Activated B cell treated with CpG ODN at 0.5 μM for 24 hours (primary cell): ENCODE data around the gene PPAN. TPM values are rescaled to one million over a fixed set of nuclear protein-coding genes. Genes with fewer than 3 reads are reported as not detected.
A peak's percentile ranks its signal among the peaks of the same experiment; 100 is the strongest.

Experiments
- ATAC-seq: fragments of 200-7000 bp; cut with Tn5 transposase; one replicate; pipeline ENCODE4 v1.10.0; 2021; ENCODE audit warnings: low read depth, mild to moderate bottlenecking, moderate library complexity
- CTCF ChIA-PET: fragments of 350-600 bp; sonication (Branson Sonifier 250); formaldehyde crosslinking; loops from one replicate; lab custom pipeline; 2021; ENCODE audit warnings: antibody characterized with exemption; lab: Charles Lee
- POLR2A ChIA-PET: fragments of 350-600 bp; sonication (Branson Sonifier 250); formaldehyde crosslinking; loops from one replicate; lab custom pipeline; 2021; ENCODE audit warnings: antibody characterized with exemption; lab: Charles Lee
- DNase-seq: peaks from one replicate; pipeline ENCODE4 v3.0.0; 2022
- H3K27ac Mint-ChIP-seq: one replicate; pipeline ENCODE4 v1.8.0; 2020; ENCODE audit warnings: mixed read lengths
- H3K27me3 Mint-ChIP-seq: one replicate; pipeline ENCODE4 v1.8.0; 2021; ENCODE audit warnings: mixed read lengths
- H3K36me3 Mint-ChIP-seq: one replicate; pipeline ENCODE4 v1.8.0; 2021; ENCODE audit warnings: low read depth, mixed read lengths
- H3K4me1 Mint-ChIP-seq: one replicate; pipeline ENCODE4 v1.8.0; 2021; ENCODE audit warnings: mixed read lengths
- H3K4me3 Mint-ChIP-seq: one replicate; pipeline ENCODE4 v1.8.0; 2020; ENCODE audit warnings: mild to moderate bottlenecking, mixed read lengths
- H3K9me3 Mint-ChIP-seq: one replicate; pipeline ENCODE4 v1.8.0; 2020; ENCODE audit warnings: mixed read lengths
- CTCF ChIP-seq: fragments of 200-600 bp; IDR thresholded peaks from one replicate; pipeline ENCODE4 v1.8.0; 2022; ENCODE audit warnings: antibody characterized with exemption, mild to moderate bottlenecking
- intact Hi-C: fragments of 100-400 bp; cut with micrococcal nuclease; formaldehyde crosslinking; loops from one replicate; pipeline ENCODE4 v1.15.1; 2024
- total RNA-seq: library from RNA; stranded (reverse); gene quantifications from 2 replicates; pipeline ENCODE4 v1.2.3, GENCODE V29; 2022

Gene PPAN
- total RNA-seq, 1 donor from 2014 or later = 119 TPM

- no peak for DNase-seq
- Mint-ChIP-seq H3K27ac (no peak overlapping the region), H3K9me3 (no peaks in the 10 kb centered on the region), H3K36me3 (peaks cover 46% of the 10 kb centered on the region), H3K4me1 (peaks cover 39% of the 10 kb centered on the region), H3K27me3 (no peaks in the 10 kb centered on the region), H3K4me3 (no peak overlapping the region)
- POLR2A ChIA-PET = interaction anchor here (1.2 to 10.3 kb wide), 3 partner anchors 8 to 17 kb away, joined by 5 to 297 read pairs (median 26); partner anchors contain the start of genes ANGPTL6 and PPAN
- intact Hi-C loops = no loop called here
- no peak for TF ChIP-seq CTCF
- ATAC-seq = no peak
- CTCF ChIA-PET = interaction anchor here (1.4 kb wide), 1 partner anchor 281 kb away, joined by 3 read pairs; no protein-coding TSS in a partner anchor
These were observed 10.9 kb downstream of the PPAN start for GRCh38 chr19:10116866-10117616.

- ATAC-seq (no peak), DNase-seq (no peak)
- Mint-ChIP-seq H3K4me1 (peaks cover 29% of the 10 kb centered on the region), H3K4me3 (peak overlapping the region; percentile 92), H3K27me3 (no peaks in the 10 kb centered on the region), H3K36me3 (peaks cover 43% of the 10 kb centered on the region), H3K27ac (peak overlapping the region; percentile 66), H3K9me3 (no peaks in the 10 kb centered on the region)
- ChIA-PET CTCF (interaction anchor here (0.6 to 1.0 kb wide), 2 partner anchors 11 to 131 kb away, joined by 3 read pairs; no protein-coding TSS in a partner anchor), POLR2A (interaction anchor here (0.6 to 10.3 kb wide), 6 partner anchors 11 to 114 kb away, joined by 3 to 297 read pairs (median 4); partner anchors contain the start of genes ANGPTL6 and PPAN)
- intact Hi-C loops = no loop called here
- no peak for TF ChIP-seq CTCF
These were observed 12.8 kb downstream of the PPAN start for GRCh38 chr19:10118960-10119359.

- DNase-seq (no peak), ATAC-seq (no peak)
- TF ChIP-seq CTCF = no peak
- Mint-ChIP-seq H3K27me3 (no peaks in the 10 kb centered on the region), H3K9me3 (no peaks in the 10 kb centered on the region), H3K4me1 (peaks cover 29% of the 10 kb centered on the region), H3K4me3 (no peak overlapping the region), H3K27ac (no peak overlapping the region), H3K36me3 (peaks cover 29% of the 10 kb centered on the region)
- intact Hi-C loops = loop anchor here (1.0 to 5.0 kb wide), 3 partner anchors 24 to 130 kb away; partner anchors contain the start of gene SHFL
- ChIA-PET CTCF (interaction anchor here (1.0 to 2.7 kb wide), 4 partner anchors 8 to 129 kb away, joined by 3 to 11 read pairs (median 5); no protein-coding TSS in a partner anchor), POLR2A (interaction anchor here (0.7 to 1.3 kb wide), 3 partner anchors 9 to 118 kb away, joined by 3 to 7 read pairs (median 5); partner anchors contain the start of gene P2RY11)
These were observed 14.5 kb downstream of the PPAN start for GRCh38 chr19:10120538-10121189.

- H3K27ac Mint-ChIP-seq = no peak overlapping the region
- ChIA-PET POLR2A (interaction anchor here (0.6 to 1.5 kb wide), 7 partner anchors 9 to 333 kb away, joined by 3 to 16 read pairs (median 6); partner anchors contain the start of genes PPAN and TYK2), CTCF (interaction anchor here (0.7 to 2.7 kb wide), 3 partner anchors 9 to 128 kb away, joined by 3 to 11 read pairs (median 4); partner anchors contain the start of gene P2RY11)
- no peaks in the 10 kb centered on the region for H3K9me3 Mint-ChIP-seq
- no peak for TF ChIP-seq CTCF
- no peak overlapping the region for H3K4me3 Mint-ChIP-seq
- H3K4me1 Mint-ChIP-seq = peaks cover 37% of the 10 kb centered on the region
- H3K27me3 Mint-ChIP-seq = no peaks in the 10 kb centered on the region
- peaks cover 17% of the 10 kb centered on the region for H3K36me3 Mint-ChIP-seq
- DNase-seq = no peak
- intact Hi-C loops = loop anchor here (5.0 kb wide), 1 partner anchor 35 kb away; the partner anchor contains the start of gene SHFL
- ATAC-seq = no peak
These were observed 15.9 kb downstream of the PPAN start for GRCh38 chr19:10122045-10122444.
